GM12878 (cell line): ENCODE results near the gene SORBS1. TPM values are rescaled to one million over a fixed set of nuclear protein-coding genes. Genes with fewer than 3 reads are reported as not detected.

Experiments
- ATAC-seq: fragments of 200-7000 bp; cut with Tn5 transposase; 3 replicates; pipeline ENCODE4 v1.9.1; 2020; ENCODE audit warnings: mild to moderate bottlenecking, moderate library complexity
- BruUV-seq: library from RNA; stranded (reverse); fragments of 400-500 nt; replicated peaks from 2 replicates; lab custom pipeline; 2021; lab: Mats Ljungman, UMichigan
- CTCF ChIA-PET: fragments of 300-600 bp; sonication (Branson Sonifier 250); formaldehyde crosslinking; extraction: SDS; loops from one replicate; lab custom pipeline; 2021; ENCODE audit warnings: inconsistent platforms; lab: Yijun Ruan, JAX
- POLR2A ChIA-PET: fragments of 350-600 bp; formaldehyde crosslinking; extraction: SDS; loops from one replicate; lab custom pipeline; 2021; ENCODE audit warnings: inconsistent platforms; lab: Charles Lee
- RAD21 ChIA-PET: fragments of 300-600 bp; sonication (Branson Sonifier 250); formaldehyde crosslinking; loops from one replicate; lab custom pipeline; 2023; ENCODE audit warnings: antibody characterized with exemption; ENCODE audit not compliant: unreplicated experiment; lab: Charles Lee
- SMC1A ChIA-PET: fragments of 300-600 bp; sonication (Branson Sonifier 250); formaldehyde crosslinking; loops from one replicate; lab custom pipeline; 2023; ENCODE audit not compliant: unreplicated experiment, uncharacterized antibody; lab: Charles Lee
- DNase-seq: peaks from one replicate; pipeline ENCODE4 v3.0.0-alpha.2; 2011; ENCODE audit warnings: low read depth, low spot score
- FAIRE-seq: peaks from 3 replicates; lab custom pipeline; 2011; peaks lifted over from hg19 to GRCh38; lab: Jason Lieb, UNC
- H2AFZ ChIP-seq: 2 replicates; pipeline ENCODE4 v1.6.0; 2011; ENCODE audit warnings: low read depth, low read length, control low read depth; ENCODE audit not compliant: control insufficient read depth
- H3K27ac ChIP-seq: 2 replicates; pipeline ENCODE4 v1.5.1; 2011; ENCODE audit warnings: control low read depth; ENCODE audit not compliant: control insufficient read depth, insufficient read depth
- H3K27me3 ChIP-seq, 2 experiments: replicated peaks in 1 of 2; 2 replicates each; pipeline versions ENCODE4 v1.6.0 to v1.6.1; 2011; ENCODE audit warnings: low read length in 1 of 2; ENCODE audit not compliant: control insufficient read depth in 2 of 2, insufficient read depth in 2 of 2
- H3K36me3 ChIP-seq, 2 experiments: 2 replicates each; pipeline ENCODE4 v1.5.1; 2011; ENCODE audit warnings: low read length in 1 of 2; ENCODE audit not compliant: control insufficient read depth in 2 of 2, insufficient read depth in 2 of 2
- H3K4me1 ChIP-seq: 2 replicates; pipeline ENCODE4 v1.6.1; 2011; ENCODE audit warnings: mild to moderate bottlenecking, low read length, moderate library complexity, mixed read lengths; ENCODE audit not compliant: control insufficient read depth, insufficient read depth
- H3K4me2 ChIP-seq: 2 replicates; pipeline ENCODE4 v1.6.0; 2011; ENCODE audit warnings: control low read depth; ENCODE audit not compliant: control insufficient read depth, insufficient read depth
- H3K4me3 ChIP-seq: fragments of 200-600 bp; sonication (generic); 2 replicates; pipeline ENCODE4 v1.5.1; 2016
- H3K79me2 ChIP-seq: 2 replicates; pipeline ENCODE4 v1.6.0; 2011; ENCODE audit warnings: low read length; ENCODE audit not compliant: control insufficient read depth, insufficient read depth
- H3K9ac ChIP-seq: 2 replicates; pipeline ENCODE4 v1.8.0; 2011; ENCODE audit warnings: low read length, control low read depth, mixed read lengths; ENCODE audit not compliant: control insufficient read depth, insufficient read depth
- H3K9me3 ChIP-seq: replicated peaks from 3 replicates; pipeline ENCODE4 v1.5.1; 2011; ENCODE audit warnings: mild to moderate bottlenecking, low read length; ENCODE audit not compliant: control insufficient read depth, insufficient read depth
- H4K20me1 ChIP-seq: 2 replicates; pipeline ENCODE4 v1.6.0; 2011; ENCODE audit not compliant: control insufficient read depth, insufficient read depth
- ATF7 ChIP-seq: fragments of 450-650 bp; IDR thresholded peaks from 2 replicates; pipeline ENCODE4 v1.6.1; 2016; ENCODE audit warnings: low read depth, mild to moderate bottlenecking
- BCLAF1 ChIP-seq: fragments of 450-650 bp; IDR thresholded peaks from 2 replicates; pipeline ENCODE4 v1.6.1; 2017; ENCODE audit warnings: antibody characterized with exemption, mild to moderate bottlenecking, moderate library complexity
- DPF2 ChIP-seq: fragments of 450-650 bp; IDR thresholded peaks from 2 replicates; pipeline ENCODE4 v1.6.1; 2017; ENCODE audit warnings: mild to moderate bottlenecking
- GATAD2B ChIP-seq: fragments of 450-650 bp; conservative IDR thresholded peaks from 2 replicates; pipeline ENCODE4 v1.6.1; 2017; ENCODE audit warnings: low read depth, mild to moderate bottlenecking, moderate library complexity
- KAT2A ChIP-seq: conservative IDR thresholded peaks from 2 replicates; pipeline ENCODE4 v1.6.1; 2011; ENCODE audit warnings: low read depth, low read length; ENCODE audit not compliant: control insufficient read depth
- MEF2A ChIP-seq: IDR thresholded peaks from 2 replicates; pipeline ENCODE4 v1.6.1; 2011; ENCODE audit warnings: low read depth, mild to moderate bottlenecking, low read length, moderate library complexity; ENCODE audit not compliant: insufficient read depth
- RCOR1 ChIP-seq: conservative IDR thresholded peaks from 2 replicates; pipeline ENCODE4 v1.6.1; 2012; ENCODE audit warnings: low read depth, low read length, improper control_type of control experiment
- RELB ChIP-seq: fragments of 450-650 bp; IDR thresholded peaks from 2 replicates; pipeline ENCODE4 v1.6.1; 2017; ENCODE audit warnings: low read depth, mild to moderate bottlenecking, moderate library complexity
- SIN3A ChIP-seq: IDR thresholded peaks from 2 replicates; pipeline ENCODE4 v1.6.1; 2012; ENCODE audit warnings: low read depth, low read length, improper control_type of control experiment
- SRF ChIP-seq, 2 experiments: IDR thresholded peaks; 2 replicates each; pipeline ENCODE4 v1.6.1; 2011; ENCODE audit warnings: low read depth in 2 of 2, low read length in 2 of 2, mild to moderate bottlenecking in 1 of 2, moderate library complexity in 1 of 2
- TCF12 ChIP-seq: IDR thresholded peaks from 2 replicates; pipeline ENCODE4 v1.6.1; 2011; ENCODE audit warnings: low read depth, mild to moderate bottlenecking, low read length
- YBX1 ChIP-seq: fragments of 450-650 bp; IDR thresholded peaks from 2 replicates; pipeline ENCODE4 v1.6.1; 2016; ENCODE audit warnings: antibody characterized with exemption
- WGBS: methylation state at CpG from one replicate; pipeline ENCODE4 v1.1.6; 2016; ENCODE audit warnings: low lambda C conversion rate; ENCODE audit not compliant: insufficient replicate concordance, insufficient coverage; ENCODE audit errors: missing lambda C conversion rate; 5-methylcytosine and 5-hydroxymethylcytosine counted together
- in situ Hi-C: fragments of 300-500 bp; cut with MboI; formaldehyde crosslinking; loops from 9 replicates; pipeline ENCODE4 v1.14.3; 2018; ENCODE audit warnings: mixed read lengths
- intact Hi-C: fragments of 100-400 bp; cut with micrococcal nuclease; formaldehyde crosslinking; loops from one replicate; pipeline ENCODE4 v1.14.2; 2022; ENCODE audit not compliant: unreplicated experiment
- polyA plus RNA-seq, 11 experiments: library from polyadenylated mRNA; depleted of rRNA in 4 of 11; unstranded in 6 of 11; stranded (reverse) in 5 of 11; fragments of >200 nt; fragmentation: Nextera tagmentation in 4 of 11; fragmentation: Illumina TruSeq in 1 of 11; extraction: Ambion mirVana in 4 of 11; extraction: Trizol in 1 of 11; gene quantifications; 1 replicate in 1 of 11; 2 replicates in 10 of 11; pipeline versions ENCODE4 v1.2.1 to v1.2.3, GENCODE V29; 2011 to 2016; ENCODE audit warnings: inconsistent platforms in 2 of 11, missing spikeins in 2 of 11, low read depth in 1 of 11
- total RNA-seq, 4 experiments: library from RNA; depleted of rRNA in 3 of 4; stranded (reverse); fragments of >200 nt in 3 of 4; fragmentation: Illumina TruSeq in 1 of 4; extraction: Trizol in 1 of 4; gene quantifications; 2 replicates each; pipeline versions ENCODE4 v1.2.1 to v1.2.3, GENCODE V29; 2013 to 2021
- TF ChIP-seq, protein P1 (sequence below): IDR thresholded peaks from 2 replicates; pipeline ENCODE4 v1.6.1; 2012; ENCODE audit warnings: low read depth, low read length, improper control_type of control experiment
- TF ChIP-seq, protein P2 (sequence below): fragments of 150-350 bp; IDR thresholded peaks from 2 replicates; pipeline ENCODE4 v1.6.1; 2016; ENCODE audit warnings: low read depth, low read length

The SORBS1 gene
- total and polyA plus RNA-seq, 10 of the 15 experiments (the other 5 are each of a cell fraction or from before 2014, with no cell fraction given): 0.13 to 0.75 (median 0.39) TPM

DNA sequence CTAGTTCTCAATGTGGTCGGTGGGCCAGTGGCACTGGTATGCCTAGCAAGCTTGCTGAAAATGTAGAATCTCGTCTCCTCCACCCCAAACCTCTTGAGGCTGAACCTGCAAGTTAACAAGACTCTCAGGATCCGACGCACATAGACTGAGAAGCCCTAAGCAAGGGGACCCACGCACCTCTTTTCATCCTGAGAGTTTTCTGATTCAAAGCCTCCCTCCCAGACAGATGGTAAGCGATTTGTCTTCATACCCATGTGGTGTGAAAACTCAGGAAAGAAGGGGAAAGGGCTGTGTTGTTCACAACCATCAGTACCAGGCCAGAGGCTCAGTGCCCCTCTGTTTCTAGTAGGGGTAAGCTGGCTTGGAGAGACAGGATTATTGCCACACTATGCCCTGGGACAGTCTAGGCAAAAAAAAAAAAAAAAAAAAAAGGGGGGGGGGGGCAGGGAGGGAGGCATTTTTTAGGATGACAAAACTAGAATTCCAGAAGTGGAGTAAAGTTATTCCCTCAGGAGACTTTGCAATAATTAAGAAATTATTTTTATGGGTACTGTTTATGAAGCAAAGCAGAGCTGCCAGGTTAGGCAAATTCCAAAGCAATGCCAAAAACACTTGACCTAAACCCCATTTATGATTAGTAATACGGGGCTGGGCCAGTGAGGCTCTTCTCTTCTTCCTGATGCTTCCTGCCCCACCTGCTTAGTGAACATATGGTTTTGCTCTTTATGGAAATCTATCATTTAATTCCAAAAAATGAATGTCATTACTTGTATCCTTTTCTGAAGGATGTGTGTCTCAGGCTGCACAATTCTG lies 152.8 kb downstream of the SORBS1 start (continued):
- TF ChIP-seq, protein P1, sequence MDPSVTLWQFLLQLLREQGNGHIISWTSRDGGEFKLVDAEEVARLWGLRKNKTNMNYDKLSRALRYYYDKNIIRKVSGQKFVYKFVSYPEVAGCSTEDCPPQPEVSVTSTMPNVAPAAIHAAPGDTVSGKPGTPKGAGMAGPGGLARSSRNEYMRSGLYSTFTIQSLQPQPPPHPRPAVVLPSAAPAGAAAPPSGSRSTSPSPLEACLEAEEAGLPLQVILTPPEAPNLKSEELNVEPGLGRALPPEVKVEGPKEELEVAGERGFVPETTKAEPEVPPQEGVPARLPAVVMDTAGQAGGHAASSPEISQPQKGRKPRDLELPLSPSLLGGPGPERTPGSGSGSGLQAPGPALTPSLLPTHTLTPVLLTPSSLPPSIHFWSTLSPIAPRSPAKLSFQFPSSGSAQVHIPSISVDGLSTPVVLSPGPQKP: no peak
- no peak for TF ChIP-seq TCF12

GRCh38 chr10:95407546-95407945 lies 153.6 kb downstream of the SORBS1 start:
- DNase-seq: no peak
- Histone ChIP-seq H3K4me3 (no peak overlapping the region), H3K9ac (no peak overlapping the region), H3K4me1 (no peaks in the 10 kb centered on the region), H3K27ac (no peak overlapping the region), H3K4me2 (no peak overlapping the region), H3K79me2 (no peaks in the 10 kb centered on the region), H3K27me3 (no peaks in the 10 kb centered on the region; a peak in 1 of 4 replicates), H3K36me3 (no peaks in the 10 kb centered on the region), H2AFZ (no peak overlapping the region), H3K9me3 (no peaks in the 10 kb centered on the region), H4K20me1 (no peaks in the 10 kb centered on the region)
- RAD21 ChIA-PET: no interaction called here
- no peak for ATAC-seq
- 54% methylated on average over 7 of the region's 7 CpGs for WGBS
- intact Hi-C loops (no loop called here), in situ Hi-C loops (no loop called here)
- BruUV-seq: no TSS peak
- CTCF ChIA-PET: interaction anchor here (1.9 to 2.7 kb wide), 2 partner anchors 21 to 23 kb away, joined by 6 to 10 read pairs; no protein-coding TSS in a partner anchor
- FAIRE-seq: no peak
- POLR2A ChIA-PET: no interaction called here
- SMC1A ChIA-PET: no interaction called here
- TF ChIP-seq MEF2A (no peak), YBX1 (no peak), RELB (no peak), SRF (IDR thresholded peaks at IDR 0.05; ENCODE audit: low read depth in 2 of 2, low read length in 2 of 2) (no peak), ATF7 (no peak), GATAD2B (no peak), RCOR1 (no peak), KAT2A (no peak), SIN3A (no peak), BCLAF1 (no peak), DPF2 (no peak)
- TF ChIP-seq, protein P2, sequence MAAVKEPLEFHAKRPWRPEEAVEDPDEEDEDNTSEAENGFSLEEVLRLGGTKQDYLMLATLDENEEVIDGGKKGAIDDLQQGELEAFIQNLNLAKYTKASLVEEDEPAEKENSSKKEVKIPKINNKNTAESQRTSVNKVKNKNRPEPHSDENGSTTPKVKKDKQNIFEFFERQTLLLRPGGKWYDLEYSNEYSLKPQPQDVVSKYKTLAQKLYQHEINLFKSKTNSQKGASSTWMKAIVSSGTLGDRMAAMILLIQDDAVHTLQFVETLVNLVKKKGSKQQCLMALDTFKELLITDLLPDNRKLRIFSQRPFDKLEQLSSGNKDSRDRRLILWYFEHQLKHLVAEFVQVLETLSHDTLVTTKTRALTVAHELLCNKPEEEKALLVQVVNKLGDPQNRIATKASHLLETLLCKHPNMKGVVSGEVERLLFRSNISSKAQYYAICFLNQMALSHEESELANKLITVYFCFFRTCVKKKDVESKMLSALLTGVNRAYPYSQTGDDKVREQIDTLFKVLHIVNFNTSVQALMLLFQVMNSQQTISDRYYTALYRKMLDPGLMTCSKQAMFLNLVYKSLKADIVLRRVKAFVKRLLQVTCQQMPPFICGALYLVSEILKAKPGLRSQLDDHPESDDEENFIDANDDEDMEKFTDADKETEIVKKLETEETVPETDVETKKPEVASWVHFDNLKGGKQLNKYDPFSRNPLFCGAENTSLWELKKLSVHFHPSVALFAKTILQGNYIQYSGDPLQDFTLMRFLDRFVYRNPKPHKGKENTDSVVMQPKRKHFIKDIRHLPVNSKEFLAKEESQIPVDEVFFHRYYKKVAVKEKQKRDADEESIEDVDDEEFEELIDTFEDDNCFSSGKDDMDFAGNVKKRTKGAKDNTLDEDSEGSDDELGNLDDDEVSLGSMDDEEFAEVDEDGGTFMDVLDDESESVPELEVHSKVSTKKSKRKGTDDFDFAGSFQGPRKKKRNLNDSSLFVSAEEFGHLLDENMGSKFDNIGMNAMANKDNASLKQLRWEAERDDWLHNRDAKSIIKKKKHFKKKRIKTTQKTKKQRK: no peak
